ENCODE results near the gene TAAR1.
"Not testable (repeated sequence)": the region's sequence is repeated elsewhere in the genome, so short reads cannot be mapped to it uniquely, and the experiment has no call there.

The TAAR1 gene, protein sequence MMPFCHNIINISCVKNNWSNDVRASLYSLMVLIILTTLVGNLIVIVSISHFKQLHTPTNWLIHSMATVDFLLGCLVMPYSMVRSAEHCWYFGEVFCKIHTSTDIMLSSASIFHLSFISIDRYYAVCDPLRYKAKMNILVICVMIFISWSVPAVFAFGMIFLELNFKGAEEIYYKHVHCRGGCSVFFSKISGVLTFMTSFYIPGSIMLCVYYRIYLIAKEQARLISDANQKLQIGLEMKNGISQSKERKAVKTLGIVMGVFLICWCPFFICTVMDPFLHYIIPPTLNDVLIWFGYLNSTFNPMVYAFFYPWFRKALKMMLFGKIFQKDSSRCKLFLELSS

DNA sequence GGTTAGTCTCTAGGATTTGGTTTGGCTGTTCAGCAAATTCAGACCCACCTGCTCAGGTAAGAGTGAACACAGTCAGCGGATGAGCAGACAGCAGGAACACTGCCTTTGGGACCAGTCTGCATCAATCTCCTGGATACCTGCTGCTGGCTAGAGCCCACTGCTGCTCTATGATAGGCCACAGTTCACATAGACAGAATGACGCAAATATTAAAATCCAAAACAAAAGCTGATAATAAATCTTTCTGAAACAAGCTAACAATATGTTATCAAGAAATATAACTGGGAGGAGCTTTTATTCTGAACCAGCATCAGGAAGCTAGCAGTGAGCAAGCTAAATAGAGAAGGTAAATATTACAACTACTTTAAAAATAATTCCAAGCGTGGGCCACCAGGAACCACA lies at the start of gene TAAR1:
Gene TAAR1 (minus strand): TSS at position 101 of the 400 bp plus-strand sequence. CDS start 13,179 bp downstream, outside the sequence.
- no peak for DNase-seq

DNA sequence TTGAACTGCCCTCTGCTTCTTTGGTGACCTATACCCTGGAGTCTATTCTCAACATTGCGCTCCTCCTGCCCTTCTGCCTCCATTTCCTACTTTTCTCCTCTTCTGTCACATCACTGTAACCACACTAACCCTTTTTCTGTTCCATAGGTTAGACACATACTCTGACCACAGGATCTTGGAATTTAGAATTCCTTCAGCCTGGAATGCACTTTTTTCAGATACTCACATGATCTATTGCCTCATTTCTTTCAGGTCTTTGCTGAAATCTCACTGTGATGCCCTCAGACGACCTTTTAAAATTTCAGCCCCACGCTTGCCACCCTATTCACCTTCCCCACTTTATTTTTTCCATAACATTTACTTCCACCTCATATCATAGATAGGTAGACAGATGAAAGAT lies 49.8 kb upstream of the TAAR1 start:
- DNase-seq: no peak

DNA sequence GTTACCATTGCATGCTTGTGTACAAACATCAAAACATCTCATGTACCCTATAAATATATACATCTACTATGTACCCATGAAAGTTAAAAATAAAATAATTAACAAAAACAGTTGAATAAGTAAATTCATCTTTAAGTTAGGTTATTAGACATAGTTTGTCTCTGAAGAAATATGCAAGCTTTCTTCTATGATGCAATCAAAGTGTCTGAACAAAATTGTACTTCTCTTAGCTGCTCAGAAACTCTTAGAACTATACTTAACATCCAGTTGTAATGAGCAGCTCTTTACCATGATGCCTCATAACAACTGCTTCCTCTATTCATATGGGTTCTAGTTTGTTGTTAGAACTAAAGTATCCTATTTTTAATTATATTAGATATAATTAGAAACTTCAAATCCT lies 49.0 kb upstream of the TAAR1 start:
- no peak for DNase-seq

DNA sequence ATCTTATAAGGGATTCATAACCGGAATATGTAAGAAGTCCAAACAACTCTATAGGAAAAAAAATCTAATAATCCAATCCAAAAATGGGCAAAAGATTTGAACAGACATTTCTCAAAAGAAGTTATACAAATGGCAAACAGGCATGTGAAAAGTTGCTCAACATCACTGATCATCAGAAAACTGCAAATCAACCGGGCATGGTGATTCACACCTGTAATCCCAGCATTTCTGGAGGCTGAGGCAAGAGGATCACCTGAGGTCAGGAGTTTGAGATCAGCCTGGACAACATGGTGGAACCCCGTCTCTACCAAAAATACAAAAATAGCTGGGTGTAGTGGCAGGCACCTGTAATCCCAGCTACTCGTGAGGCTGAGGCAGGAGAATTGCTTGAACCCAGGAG lies 47.8 kb upstream of the TAAR1 start:
- not testable (repeated sequence) for DNase-seq

DNA sequence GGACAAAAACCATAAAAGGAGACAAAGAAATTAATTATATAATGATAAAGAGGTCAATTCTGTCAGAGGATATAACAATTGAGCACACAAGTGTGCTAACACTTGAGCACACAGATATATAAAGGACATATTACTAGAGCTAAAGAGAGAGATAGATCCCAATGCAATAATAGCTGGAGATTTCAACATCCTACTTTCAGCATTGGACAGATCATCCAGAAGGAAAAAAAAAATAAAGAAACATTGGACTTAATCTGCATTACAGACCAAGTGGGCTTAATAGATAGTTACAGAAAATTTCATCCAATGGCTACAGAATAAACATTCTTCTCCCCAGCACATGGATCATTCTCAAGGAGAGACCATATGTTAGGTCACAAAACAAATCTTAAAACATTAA lies 45.0 kb upstream of the TAAR1 start:
- DNase-seq: no peak

DNA sequence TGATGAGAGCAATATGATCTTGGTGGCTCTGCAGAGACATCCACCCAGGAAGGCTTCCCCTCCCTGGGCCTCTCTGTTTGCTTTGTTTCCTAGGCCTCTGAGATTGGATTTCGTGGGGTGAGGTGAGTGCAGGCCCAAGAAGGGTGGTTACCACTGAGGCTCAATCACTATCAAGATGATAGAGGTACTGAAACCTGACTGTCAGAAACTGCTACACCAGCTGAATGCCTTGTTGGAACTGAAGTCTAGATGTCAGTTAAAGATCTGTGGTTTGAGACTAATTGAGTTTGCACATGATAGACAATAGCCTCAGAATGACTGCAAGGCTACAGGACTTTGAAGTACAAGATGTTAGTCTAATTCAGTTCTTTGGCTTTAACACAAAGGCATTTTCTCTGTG lies 39.6 kb upstream of the TAAR1 start:
- DNase-seq: no peak

DNA sequence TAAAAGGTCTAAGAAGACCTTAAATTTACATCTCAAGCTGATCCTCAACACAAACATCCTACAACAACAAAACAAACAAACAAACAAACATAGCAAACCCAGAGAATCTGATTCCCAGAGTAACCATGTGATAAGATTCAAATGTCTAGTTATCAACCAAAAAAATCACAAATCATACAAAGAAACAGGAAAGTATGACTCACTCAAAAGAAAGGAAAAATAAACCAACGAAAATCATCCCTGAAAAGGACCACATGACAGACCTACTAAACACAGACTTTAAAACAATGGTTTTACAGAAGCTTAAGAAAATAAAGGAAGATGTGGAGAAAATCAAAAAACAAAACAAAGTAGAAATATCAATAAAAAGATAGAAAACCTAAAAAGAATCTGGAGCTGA lies 36.8 kb upstream of the TAAR1 start:
- DNase-seq: no peak

DNA sequence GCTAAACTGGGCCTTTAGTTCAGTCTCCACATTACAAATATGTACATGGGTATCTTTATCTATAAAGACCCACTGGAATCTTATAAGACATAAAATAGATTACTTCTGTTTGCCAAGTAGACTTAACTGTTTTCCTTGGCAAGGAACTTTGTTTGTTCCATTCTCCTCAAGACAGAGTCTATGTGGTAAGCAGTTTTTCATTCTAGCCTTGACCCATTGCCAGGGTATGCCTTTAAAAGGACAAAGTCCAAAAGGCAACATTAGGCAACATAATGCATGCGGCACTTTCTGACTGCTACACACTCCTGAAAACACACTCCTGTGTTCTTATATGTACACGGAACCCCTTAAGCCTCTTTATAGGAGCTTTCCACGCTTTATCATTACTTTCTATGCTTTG lies 34.5 kb upstream of the TAAR1 start:
- no peak for DNase-seq

DNA sequence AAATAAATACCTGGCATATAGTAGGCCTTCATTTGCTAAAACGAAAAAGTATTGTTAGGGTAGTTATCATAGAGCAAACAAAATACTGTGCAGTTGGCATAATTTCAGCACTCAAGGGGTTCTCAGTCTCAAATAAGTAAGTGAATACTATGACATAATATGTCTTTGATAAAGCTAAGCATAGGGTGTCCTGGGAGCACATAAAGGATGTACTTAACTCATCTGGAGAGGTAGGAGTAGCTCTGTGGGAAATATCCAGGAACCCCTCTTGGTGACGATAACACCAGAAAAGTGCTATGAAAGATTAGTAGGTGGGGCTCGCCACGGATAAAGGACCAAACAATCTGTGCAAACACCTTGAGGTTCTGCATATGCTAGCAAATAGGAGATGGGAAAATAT lies 31.7 kb upstream of the TAAR1 start:
- no peak for DNase-seq

DNA sequence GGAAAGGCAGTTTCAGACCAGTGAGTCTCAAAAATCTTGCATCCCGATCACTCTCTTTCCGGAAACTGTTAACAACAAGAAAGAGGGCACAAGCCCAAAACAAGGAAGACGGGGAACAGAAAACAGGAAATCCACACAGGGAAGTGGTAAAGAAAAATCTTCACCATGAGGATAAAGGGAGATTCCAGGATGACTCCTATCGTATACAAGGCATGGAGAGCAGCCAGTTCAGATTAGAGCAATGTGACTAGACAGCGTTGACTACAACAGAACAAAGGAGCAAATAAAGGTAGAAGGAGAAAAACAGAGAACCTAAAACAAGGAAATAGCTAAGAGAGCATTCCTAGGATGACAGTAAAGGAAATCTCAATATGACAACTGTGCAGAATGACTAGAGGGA lies 28.3 kb upstream of the TAAR1 start:
- DNase-seq: no peak

DNA sequence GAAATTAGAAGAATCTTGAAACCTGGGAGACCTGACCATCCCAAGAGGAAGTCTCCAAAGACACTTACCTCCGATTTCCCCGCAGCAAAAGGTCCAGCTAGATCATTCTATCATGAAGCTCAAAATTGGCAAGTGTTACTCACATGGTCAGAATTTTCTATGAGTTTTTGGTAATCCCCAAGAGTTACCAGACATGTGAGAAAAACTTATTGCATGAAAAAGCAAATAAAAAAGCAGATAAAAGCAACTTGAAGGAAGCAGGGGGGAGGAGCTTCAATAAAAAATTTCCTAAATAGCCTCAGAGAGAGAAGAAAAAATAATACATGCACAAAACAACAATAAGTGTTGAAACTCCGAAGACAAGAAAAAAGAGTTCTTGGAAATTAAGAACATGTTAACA lies 27.5 kb upstream of the TAAR1 start:
- DNase-seq: no peak

DNA sequence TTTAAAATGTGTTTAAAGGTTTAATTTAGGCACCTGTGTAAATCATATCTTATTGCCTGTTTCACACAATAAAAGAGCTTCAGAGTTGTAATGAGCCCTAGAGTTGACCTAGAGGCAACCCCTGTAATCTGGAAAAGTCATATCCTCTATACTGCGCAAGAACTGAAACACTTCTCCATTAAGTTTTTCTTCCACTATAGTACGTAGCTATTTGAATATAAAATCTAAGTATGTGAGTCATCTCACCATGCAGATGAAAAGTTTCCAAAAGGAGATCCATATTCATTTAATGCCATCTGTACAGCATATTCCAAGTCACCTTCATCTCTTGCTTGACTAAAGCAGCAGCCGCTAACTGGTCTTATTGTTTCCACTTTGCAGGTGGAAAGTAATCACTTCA lies 26.0 kb upstream of the TAAR1 start:
- DNase-seq: no peak

DNA sequence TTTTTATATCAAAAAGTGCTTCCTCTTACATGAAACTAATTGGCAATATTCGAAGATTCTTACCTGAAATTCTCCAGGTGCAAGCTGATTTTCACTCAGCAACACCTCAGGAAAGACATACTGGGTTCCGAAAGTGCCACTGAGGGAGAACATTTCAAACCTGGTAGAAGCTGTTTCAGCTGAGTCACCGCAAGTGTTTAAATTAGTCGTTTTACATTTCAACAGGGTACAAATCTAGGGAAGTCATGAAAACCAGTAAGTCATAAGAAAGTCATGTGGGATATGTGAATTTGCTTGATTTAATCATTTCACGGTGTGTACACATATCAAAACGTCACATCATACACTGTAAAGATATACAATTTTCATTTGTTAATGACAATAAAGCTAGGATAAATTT lies 25.3 kb upstream of the TAAR1 start:
- no peak for DNase-seq

DNA sequence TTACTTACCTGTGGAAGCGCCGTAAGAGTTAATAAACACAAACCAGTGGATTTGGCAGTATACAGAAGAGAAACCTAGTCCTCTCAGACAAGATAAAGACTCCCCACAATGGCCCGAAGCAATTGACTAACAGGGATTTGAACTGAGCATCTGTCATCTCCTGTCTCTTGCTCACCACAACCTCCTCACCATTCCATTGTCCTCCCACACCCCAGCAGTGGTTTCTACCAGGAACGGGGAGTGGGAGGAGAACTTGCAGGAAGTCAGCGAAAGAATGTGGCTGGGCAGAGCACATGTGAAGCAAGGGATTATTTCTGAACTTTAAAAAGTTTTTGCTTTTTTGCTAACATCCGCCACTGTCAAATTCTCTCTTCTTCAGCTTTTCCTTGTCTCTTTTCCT lies 24.6 kb upstream of the TAAR1 start:
- DNase-seq: no peak

DNA sequence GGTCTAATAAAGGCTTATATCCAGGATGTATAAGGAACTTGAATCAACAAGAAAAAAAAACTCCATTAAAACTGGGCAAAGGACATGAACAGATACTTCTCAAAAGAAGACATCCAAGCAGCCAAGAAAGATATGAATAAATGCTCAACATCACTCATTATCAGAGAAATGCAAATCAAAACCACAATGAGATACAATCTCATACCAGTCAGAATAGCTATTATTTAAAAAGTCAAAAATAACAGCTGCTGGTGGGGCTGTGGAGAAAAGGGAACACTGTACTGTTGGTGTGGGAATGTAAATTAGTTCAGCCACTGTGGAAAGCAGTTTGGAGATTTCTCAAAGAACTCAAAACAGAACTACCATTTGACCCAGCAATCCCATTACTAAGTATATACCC lies 20.1 kb upstream of the TAAR1 start:
- DNase-seq: not testable (repeated sequence)

DNA sequence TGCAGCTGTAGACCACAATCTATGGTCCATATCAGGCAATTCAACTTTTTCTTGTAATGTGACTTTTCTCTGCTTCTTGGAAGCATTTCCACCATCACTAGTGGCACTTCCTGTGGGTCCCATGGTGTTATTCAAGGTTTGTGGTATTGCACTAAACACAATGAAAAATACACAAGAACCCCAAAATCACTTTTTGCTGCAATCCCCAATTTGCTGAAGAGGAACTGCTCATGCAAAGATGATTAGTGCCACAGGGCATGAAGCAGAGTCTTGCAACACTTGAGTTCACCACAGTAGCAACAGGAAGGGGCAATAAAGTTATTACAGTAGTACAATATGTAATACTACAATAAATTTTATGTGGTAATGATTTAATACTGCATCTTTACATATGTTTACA lies 16.8 kb upstream of the TAAR1 start:
- no peak for DNase-seq

DNA sequence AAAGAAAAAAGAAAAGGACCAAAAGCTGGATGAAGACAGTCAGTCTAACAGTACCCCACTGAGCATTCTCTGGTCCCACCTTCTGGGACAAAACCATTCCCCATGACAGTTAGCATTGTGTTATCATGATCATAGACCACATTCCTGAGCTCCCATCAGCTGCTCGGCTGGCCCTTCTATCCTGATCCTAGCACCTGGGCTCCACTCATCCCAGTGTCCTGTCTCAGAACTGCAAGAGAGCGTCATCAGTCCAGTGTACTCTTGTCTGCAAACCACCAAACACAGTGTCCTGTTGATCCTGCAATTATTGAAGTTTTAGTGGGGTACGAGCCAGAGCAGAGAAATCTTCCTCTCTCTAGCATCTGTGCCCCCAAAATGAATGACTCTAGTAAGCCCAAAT lies 16.0 kb upstream of the TAAR1 start:
- DNase-seq: no peak

DNA sequence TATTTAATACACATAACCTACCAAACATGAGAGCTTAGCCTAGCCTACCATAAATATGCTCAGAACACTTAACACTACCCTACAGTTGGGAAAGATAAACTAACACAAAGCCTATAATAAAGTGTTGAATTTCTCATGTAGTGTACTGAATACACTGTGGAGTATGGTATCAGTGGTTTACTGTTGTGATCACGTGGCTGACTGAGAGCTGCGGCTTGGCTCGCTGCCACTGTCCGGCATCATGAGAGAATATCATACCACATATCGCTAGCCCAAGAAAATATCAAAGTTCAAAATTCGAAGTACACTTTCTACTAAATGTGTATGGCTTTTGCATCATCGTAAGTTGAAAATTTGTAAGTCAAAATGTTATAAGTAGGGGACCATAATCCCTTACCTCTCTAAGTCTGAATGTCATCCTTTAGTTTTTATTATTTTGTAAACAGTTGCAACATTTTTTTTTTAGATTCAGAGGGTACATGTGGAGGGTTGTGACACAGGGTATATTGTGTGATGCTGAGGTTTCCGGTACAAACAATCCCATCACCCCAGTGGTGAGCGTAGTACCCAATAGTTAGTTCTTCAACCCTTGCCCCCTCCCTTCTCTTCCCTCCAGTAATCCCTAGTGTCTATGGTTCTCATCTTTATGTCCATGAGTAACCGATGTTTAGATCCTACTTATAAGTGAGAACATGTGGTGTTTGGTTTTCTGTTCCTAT lies 14.6 kb upstream of the TAAR1 start:
- no peak for DNase-seq

DNA sequence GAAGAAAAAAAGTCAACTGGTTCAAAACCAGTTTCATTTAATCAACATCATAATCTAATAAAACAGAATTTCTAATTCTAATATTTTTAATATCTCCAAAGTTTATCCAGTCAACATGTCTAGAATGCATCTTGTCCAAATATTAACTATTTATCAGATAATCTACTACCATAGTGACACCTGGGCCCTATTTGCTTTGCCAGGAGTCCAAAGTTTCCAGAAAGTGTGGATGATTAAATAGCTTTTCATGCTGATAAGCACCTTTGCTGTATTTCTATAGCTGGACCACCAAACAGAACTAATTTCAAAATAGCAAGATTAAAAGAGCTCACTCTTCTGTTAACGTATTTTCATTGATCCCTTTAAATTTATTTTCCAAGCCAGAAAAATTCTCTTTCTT lies 12.3 kb upstream of the TAAR1 start:
- no peak for DNase-seq

DNA sequence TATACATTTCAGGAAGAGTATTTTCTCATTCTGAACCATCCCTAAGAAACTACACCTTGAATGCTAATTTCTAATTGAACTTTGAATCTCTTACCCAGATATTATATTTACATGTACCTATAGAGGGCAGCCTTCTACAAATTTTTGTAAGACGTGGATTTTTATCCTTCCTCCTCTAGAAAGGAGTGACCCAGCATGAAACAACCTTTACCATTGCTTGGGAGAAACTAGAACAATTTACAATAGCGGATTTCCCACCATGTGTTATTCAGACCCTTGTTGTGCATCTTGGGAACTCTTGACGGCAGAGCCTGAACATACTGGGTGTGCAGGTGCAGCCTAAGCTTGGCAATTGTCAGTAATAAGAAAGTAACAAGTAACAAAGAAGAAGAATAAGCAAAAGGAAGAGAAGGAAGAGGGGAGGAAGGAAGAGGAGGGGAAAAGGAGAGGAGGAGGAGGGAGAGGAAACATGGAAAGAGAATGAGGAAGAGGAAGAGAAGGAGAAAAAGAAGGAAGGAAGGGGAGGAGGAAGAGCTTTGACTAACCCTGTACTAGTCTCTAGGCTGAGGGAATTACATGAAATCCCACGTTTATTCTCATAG lies 10.8 kb upstream of the TAAR1 start:
- DNase-seq: no peak

DNA sequence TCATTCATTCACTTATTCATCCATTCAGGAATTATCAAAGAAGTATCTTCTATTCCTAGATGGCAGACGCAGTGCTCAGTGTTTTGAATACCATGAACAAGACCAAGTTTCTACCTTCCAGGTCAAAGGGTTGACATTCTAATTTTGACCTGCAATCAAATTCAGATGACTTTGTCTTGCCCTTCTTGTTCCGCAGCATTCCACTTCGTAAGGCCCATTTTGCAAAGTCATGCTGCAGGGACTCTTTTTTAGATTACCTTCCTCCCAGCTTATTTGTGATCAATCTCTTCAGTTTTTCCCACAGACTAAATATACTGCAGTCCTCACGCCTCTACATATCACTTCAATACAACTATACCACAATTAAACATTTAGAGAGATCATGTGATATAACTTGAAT lies 7.1 kb upstream of the TAAR1 start:
- no peak for DNase-seq

DNA sequence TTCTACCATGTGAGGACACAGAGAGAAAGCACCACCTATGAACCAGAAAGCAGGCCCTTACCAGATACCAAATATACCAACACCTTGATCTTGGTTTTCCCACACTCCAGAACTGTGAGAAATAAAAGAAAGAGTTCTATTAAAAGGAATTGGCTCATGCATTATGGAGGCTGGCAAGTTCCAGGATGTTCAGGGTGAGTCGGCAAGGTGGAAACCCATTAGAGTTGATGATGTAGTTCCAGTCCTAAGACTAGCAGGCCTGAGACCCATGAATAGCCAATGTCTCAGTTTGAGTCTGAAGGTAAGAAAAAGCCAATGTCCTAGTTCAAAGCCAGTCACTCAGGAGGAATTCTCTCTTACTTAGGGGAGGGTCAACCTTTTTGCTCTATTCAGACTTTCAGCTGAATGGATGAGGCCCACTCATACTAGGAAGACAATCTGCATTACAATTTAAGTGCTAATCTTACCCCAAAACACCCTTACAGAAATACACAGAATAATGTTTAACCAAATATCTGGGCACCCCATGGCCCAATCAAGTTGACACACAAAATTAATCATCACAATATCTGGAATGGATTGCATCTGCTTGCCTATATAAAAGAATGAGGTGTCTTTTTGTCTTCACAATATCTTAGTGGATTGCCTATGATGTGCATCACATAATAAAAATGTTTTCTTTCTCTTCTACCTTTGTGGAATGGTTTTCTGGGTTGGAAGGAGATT lies 5.5 kb upstream of the TAAR1 start:
- DNase-seq: no peak

DNA sequence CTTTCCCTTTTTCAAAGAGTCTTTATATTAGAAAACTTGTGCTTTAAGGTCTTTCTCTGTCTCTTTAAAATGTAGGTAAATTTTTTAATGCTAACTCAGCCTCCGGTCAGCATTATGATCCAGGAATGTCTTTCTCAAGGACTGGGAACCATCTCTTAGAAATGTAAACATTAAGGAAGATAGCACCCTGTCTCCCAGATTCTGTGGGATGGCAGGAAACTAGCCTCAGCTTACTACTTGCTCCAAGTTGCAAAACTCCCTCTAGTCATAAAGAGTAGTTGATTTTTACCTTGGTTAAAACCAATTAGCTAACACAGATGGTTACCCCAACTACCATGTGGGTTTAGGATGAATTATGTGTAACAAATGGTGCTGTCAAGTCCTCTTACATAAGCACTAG lies 4.7 kb upstream of the TAAR1 start:
- DNase-seq: no peak

DNA sequence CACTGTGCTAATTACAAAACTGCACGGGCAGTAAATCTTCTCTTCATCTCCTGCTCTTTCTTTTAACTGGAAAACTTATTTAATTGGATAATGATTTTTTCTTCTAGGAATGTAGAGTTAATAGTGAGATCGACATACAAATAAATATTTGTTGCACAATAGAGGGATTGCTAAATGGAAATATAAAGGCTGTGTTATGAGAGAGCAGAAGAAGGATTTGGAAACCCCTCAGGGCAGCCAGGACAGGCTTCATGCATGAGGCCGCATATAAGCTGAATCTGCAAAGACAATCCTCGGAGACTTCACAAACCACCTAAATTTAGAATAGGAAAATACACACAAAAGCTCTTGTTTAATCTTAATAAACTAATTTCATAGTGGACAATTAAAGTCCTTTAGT lies 2.9 kb upstream of the TAAR1 start:
- DNase-seq: no peak

Measured in stimulated activated CD4-positive, alpha-beta T cell treated with anti-CD3 and anti-CD28 coated beads, Interleukin-2, amount 100 ng/mL, for 48 hours (primary cell).